22Rv1 (cell line): ENCODE measurements around the gene KRT81.
"Not testable (repeated sequence)": the region's sequence is repeated elsewhere in the genome, so short reads cannot be mapped to it uniquely, and the experiment has no call there.

Experiments
- H3K27ac ChIP-seq: fragments of 450-650 bp; 2 replicates; pipeline ENCODE4 v1.5.1; 2017
- ZFX ChIP-seq: fragments of 450-650 bp; IDR thresholded peaks from 2 replicates; pipeline ENCODE4 v1.6.1; 2017; ENCODE audit warnings: antibody characterized with exemption, borderline replicate concordance
- TF ChIP-seq, protein P1 (sequence below): fragments of 450-650 bp; IDR thresholded peaks from 2 replicates; pipeline ENCODE4 v1.5.1; 2017; ENCODE audit warnings: mild to moderate bottlenecking

KRT81 gene

DNA sequence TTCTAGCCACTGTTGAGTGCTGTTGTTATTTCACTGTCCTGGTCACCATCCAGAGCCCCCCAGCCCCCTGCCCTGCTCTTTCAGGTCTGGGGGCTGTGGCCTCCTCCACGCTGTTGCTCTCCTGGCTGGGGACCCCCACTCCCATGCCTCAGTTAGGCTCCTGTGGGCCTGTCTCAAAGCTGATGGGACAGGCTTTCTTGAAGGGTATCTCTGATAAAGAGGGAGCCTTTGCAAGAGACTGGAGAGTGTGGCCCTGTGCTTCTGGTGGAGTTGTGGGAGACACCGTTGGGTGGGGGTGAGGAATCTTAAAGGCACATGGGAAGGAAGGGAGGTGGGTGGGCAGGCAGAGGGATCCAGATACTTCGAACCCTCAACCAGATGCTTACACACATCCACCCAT, 29.0 kb downstream of the KRT81 start:
- TF ChIP-seq, protein P1, sequence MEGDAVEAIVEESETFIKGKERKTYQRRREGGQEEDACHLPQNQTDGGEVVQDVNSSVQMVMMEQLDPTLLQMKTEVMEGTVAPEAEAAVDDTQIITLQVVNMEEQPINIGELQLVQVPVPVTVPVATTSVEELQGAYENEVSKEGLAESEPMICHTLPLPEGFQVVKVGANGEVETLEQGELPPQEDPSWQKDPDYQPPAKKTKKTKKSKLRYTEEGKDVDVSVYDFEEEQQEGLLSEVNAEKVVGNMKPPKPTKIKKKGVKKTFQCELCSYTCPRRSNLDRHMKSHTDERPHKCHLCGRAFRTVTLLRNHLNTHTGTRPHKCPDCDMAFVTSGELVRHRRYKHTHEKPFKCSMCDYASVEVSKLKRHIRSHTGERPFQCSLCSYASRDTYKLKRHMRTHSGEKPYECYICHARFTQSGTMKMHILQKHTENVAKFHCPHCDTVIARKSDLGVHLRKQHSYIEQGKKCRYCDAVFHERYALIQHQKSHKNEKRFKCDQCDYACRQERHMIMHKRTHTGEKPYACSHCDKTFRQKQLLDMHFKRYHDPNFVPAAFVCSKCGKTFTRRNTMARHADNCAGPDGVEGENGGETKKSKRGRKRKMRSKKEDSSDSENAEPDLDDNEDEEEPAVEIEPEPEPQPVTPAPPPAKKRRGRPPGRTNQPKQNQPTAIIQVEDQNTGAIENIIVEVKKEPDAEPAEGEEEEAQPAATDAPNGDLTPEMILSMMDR, result no peak
- TF ChIP-seq ZFX, result no peak
- no peak overlapping the region for H3K27ac ChIP-seq

DNA sequence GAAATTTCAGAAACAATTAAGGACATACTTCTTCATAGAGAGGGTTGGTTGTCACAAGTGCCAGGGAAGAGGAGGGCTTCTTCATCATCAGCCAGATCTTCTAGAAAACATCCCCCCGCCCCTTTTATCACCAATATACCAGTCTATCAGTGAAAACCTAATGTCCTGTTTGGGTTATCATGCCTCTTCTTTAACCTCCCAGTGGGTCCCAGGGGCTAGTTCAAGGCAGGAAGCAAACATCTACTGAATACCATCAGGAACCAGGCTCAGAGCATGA, 30.2 kb downstream of the KRT81 start:
- TF ChIP-seq, protein P1, result no peak
- TF ChIP-seq ZFX, result no peak
- no peak overlapping the region for H3K27ac ChIP-seq

DNA sequence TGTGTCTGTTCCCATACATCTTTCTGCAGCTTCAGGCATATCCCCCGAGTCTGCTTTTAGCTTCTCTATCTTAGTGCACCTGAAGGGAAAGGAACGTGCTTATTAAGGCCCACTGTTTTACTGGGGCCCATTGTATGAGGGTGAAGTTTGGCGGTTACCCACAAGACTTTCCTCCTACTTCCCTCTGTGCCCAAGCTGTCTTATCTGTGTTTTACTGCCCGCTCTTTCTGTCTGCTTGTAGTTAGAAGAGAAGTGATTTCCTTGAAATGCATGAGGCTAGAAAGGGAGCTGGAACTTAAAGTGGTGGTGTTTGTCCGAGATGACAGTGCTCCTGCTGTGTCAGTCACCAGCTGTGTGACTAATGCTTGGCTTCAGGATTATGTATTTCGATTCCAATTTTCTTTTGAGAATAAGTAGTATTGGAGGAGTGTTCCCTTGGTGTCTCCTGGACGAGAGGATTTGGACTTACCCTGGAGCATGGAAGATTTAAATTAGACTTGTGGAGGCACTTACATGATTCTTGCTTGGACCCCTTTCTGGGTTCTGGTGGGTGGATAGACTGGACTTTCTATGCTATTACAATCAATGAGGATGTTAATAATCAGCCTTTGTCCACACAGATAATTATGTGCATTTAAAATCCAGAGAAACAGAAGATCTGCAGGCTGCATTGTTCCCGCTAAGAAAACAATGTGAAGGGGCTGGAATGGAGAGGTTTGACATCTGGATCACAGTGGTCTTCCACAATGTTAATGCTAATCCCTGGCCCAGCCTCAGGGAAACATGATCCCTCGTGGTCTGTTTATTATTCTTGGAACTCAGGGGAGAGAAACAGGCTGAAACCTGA, 30.8 kb downstream of the KRT81 start:
- H3K27ac ChIP-seq, result no peak overlapping the region
- TF ChIP-seq, protein P1, result no peak
- no peak for TF ChIP-seq ZFX

DNA sequence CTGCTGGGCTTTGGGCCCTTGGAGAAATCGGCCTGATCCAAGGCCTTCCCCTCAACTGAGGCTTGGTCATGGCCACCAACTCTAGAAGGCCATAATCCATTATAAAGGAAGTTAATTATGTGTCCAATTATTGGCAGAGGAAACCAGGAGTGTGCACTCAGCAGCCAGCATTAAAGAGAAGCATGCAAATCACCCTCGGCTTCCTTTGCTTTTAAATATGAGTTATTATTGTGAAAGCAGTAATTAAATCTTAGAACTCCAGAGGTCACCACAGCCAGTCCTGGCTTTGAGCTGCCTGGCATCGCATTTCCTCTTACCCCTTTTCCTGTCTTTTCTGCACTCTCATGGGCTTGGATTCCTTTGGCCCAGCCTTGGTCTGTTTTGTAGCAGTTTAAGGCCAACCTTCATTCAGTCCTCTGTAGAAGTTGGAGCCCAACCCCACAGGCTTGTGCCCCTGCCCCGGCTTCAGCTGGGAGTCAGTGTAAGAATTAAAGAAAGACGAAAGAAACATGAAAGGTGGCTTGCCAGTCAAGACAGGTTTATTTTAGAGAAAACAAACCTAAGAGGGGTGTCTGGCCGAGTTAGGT, 31.6 kb downstream of the KRT81 start:
- H3K27ac ChIP-seq, result no peak overlapping the region
- TF ChIP-seq ZFX, result no peak
- TF ChIP-seq, protein P1, result no peak

DNA sequence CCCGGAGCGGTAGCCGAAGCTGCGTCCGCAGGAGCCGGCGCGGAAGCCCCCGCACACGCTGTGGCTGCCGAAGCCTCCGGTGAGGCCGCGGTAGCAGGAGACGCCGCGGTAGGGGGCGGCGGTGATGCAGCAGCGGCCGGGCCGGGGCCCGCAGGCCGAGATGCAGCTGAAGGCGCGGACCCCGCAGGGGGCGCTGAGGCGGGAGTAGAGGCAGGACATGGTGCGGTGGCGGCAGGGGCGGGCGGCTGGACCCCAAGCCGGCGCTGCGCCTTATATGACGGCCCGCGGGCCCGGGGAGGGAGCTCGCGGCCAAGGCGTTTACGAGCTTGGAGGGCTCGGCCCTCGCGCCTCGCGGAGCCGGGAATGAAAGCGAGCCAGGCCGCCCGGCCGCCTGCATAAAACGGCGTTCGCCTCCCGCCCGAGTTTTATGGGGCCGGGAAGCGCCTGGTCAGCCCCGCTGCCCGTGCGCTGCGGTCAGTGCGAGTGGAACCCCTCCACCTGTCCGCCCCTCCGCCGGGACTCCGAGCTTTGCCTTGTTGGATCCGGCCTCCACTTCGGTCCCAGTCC, 32.9 kb downstream of the KRT81 start:
- TF ChIP-seq, protein P1, result no peak
- no peak for TF ChIP-seq ZFX

DNA sequence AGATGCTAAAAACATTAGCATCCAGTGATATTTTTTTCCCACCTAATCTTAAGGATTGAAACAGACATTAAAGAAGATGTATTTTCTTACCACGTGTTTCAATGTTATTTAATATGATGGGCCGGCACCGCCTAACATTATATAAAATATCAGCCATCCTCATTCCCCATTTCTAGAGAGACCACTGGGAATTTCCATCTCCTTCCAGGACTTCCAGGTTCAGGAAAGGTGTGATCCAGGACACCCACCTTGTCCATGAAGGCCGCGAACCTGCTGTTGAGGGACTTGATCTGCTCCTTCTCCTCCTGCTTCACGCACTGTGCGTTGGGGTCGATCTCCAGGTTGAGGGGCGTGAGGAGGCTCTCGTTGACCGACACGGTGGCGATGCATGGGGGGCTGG, 33.4 kb downstream of the KRT81 start:
- not testable (repeated sequence) for H3K27ac ChIP-seq

More for the DNA sequence above, 32.9 kb downstream of the KRT81 start:
- no peak overlapping the region for H3K27ac ChIP-seq

DNA sequence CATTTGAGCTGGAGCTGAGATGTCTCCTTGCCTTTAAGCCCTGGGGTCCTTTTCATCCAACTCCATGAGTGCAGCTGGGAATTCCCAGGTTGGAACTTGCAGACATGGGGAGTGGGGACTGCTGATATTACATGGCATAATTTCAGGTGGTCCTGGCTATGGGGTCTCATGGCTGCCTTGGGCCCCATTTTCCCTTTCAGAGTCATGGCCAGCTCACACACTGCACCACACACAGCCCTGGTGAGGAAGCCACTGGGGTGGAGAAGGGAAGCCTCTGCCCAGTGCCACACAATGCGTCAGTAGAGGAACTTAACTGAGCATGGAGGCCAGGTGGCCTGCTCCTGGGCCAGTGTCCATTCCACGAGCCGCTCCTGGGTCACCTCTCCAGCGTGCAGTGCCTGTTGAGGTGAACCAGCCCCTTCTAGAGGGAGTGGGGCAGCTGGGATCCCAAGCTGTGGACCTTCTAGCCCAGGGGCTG, 34.2 kb downstream of the KRT81 start:
- H3K27ac ChIP-seq, result no peak overlapping the region
- no peak for TF ChIP-seq ZFX
- TF ChIP-seq, protein P1, result no peak
